IMR-90 (cell line): ENCODE data around the gene UPK1A. TPM values are rescaled to one million over a fixed set of nuclear protein-coding genes. Genes with fewer than 3 reads are reported as not detected.

Source experiments
- ATAC-seq: fragments of 200-7000 bp; cut with Tn5 transposase; 2 replicates; pipeline ENCODE4 v1.9.1; 2020; ENCODE audit warnings: low read depth, mild to moderate bottlenecking, moderate library complexity
- BruUV-seq: library from RNA; stranded (reverse); fragments of 400-500 nt; replicated peaks from 2 replicates; lab custom pipeline; 2021; lab: Mats Ljungman, UMichigan
- CTCF ChIA-PET: fragments of 300-600 bp; formaldehyde crosslinking; extraction: SDS; loops from one replicate; lab custom pipeline; 2021; ENCODE audit warnings: antibody characterized with exemption; lab: Yijun Ruan, JAX
- POLR2A ChIA-PET: fragments of 300-600 bp; sonication (Branson Sonifier 250); formaldehyde crosslinking; loops from one replicate; lab custom pipeline; 2022; ENCODE audit warnings: antibody characterized with exemption; ENCODE audit not compliant: unreplicated experiment; lab: Charles Lee
- DNase-seq: peaks from one replicate; pipeline ENCODE4 v3.0.0; 2013
- H2AFZ ChIP-seq: replicated peaks from 2 replicates; pipeline ENCODE3; 2013; ENCODE audit warnings: low read length, mild to moderate bottlenecking; ENCODE audit not compliant: poor library complexity
- H2AK5ac ChIP-seq: 2 replicates; pipeline ENCODE4 v1.6.1; 2013; ENCODE audit warnings: low read depth, low read length, inconsistent platforms
- H2AK9ac ChIP-seq: replicated peaks from 2 replicates; pipeline ENCODE3; 2013; ENCODE audit warnings: mild to moderate bottlenecking, low read depth, low read length, moderate library complexity; ENCODE audit not compliant: poor library complexity
- H2BK120ac ChIP-seq: 2 replicates; pipeline ENCODE4 v1.6.1; 2013; ENCODE audit warnings: low read depth, low read length, inconsistent platforms
- H2BK15ac ChIP-seq: 3 replicates; pipeline ENCODE4 v1.6.1; 2013; ENCODE audit warnings: low read depth, low read length, inconsistent platforms
- H2BK20ac ChIP-seq: 2 replicates; pipeline ENCODE4 v1.6.1; 2013; ENCODE audit warnings: low read depth, mild to moderate bottlenecking, inconsistent platforms, low read length, moderate library complexity
- H2BK5ac ChIP-seq: 2 replicates; pipeline ENCODE4 v1.6.1; 2013; ENCODE audit warnings: mild to moderate bottlenecking, low read depth, low read length, inconsistent platforms; ENCODE audit not compliant: poor library complexity, severe bottlenecking
- H3K14ac ChIP-seq: replicated peaks from 2 replicates; pipeline ENCODE4 v1.6.1; 2013; ENCODE audit warnings: low read depth, low read length, inconsistent platforms
- H3K18ac ChIP-seq: 2 replicates; pipeline ENCODE4 v1.6.1; 2013; ENCODE audit warnings: low read depth, low read length, control low read depth
- H3K23ac ChIP-seq: 2 replicates; pipeline ENCODE4 v1.6.1; 2013; ENCODE audit warnings: low read depth, low read length, inconsistent platforms
- H3K27ac ChIP-seq: 2 replicates; pipeline ENCODE4 v1.5.1; 2013; ENCODE audit warnings: mild to moderate bottlenecking, control low read depth, low read length; ENCODE audit not compliant: insufficient read depth
- H3K27me3 ChIP-seq: 2 replicates; pipeline ENCODE4 v1.6.1; 2013; ENCODE audit warnings: low read length; ENCODE audit not compliant: control insufficient read depth, insufficient read depth
- H3K36me3 ChIP-seq: 2 replicates; pipeline ENCODE4 v1.6.1; 2013; ENCODE audit warnings: low read length, mixed read lengths; ENCODE audit not compliant: control insufficient read depth, insufficient read depth
- H3K4ac ChIP-seq: 2 replicates; pipeline ENCODE4 v1.6.1; 2013; ENCODE audit warnings: low read depth, low read length, inconsistent platforms
- H3K4me1 ChIP-seq: 2 replicates; pipeline ENCODE4 v1.6.1; 2013; ENCODE audit warnings: low read length, mixed read lengths; ENCODE audit not compliant: control insufficient read depth, insufficient read depth
- H3K4me2 ChIP-seq: 2 replicates; pipeline ENCODE4 v1.6.1; 2013; ENCODE audit warnings: low read depth, mild to moderate bottlenecking, control low read depth, low read length, moderate library complexity
- H3K4me3 ChIP-seq: 2 replicates; pipeline ENCODE4 v1.5.1; 2013; ENCODE audit warnings: low read depth, mild to moderate bottlenecking, control low read depth, low read length, moderate library complexity; ENCODE audit not compliant: insufficient read depth
- H3K56ac ChIP-seq: 2 replicates; pipeline ENCODE4 v1.6.1; 2013; ENCODE audit warnings: low read length, inconsistent platforms; ENCODE audit not compliant: insufficient read depth; ENCODE audit errors: extremely low read depth
- H3K79me1 ChIP-seq, 2 experiments: 2 replicates each; pipeline ENCODE4 v1.6.1; 2013; ENCODE audit warnings: low read length in 2 of 2, inconsistent platforms in 1 of 2, low read depth in 1 of 2
- H3K9ac ChIP-seq: 2 replicates; pipeline ENCODE4 v1.6.1; 2013; ENCODE audit warnings: low read depth, low read length, control low read depth
- H3K9me1 ChIP-seq: 2 replicates; pipeline ENCODE4 v1.6.1; 2013; ENCODE audit warnings: low read length, inconsistent platforms; ENCODE audit not compliant: insufficient read depth
- H3K9me3 ChIP-seq: 2 replicates; pipeline ENCODE4 v1.6.1; 2013; ENCODE audit warnings: low read length; ENCODE audit not compliant: control insufficient read depth, insufficient read depth
- H4K20me1 ChIP-seq: 2 replicates; pipeline ENCODE4 v1.6.1; 2013; ENCODE audit warnings: low read length, inconsistent platforms; ENCODE audit not compliant: insufficient read depth
- H4K5ac ChIP-seq: 2 replicates; pipeline ENCODE4 v1.6.1; 2013; ENCODE audit warnings: mild to moderate bottlenecking, low read depth, low read length, control low read depth
- H4K8ac ChIP-seq, 2 experiments: 2 replicates each; pipeline ENCODE4 v1.6.1; 2013; ENCODE audit warnings: low read depth in 2 of 2, low read length in 2 of 2, control low read depth in 1 of 2, inconsistent platforms in 1 of 2
- H4K91ac ChIP-seq: 2 replicates; pipeline ENCODE4 v1.6.1; 2013; ENCODE audit warnings: low read depth, low read length, inconsistent platforms; ENCODE audit not compliant: insufficient read depth
- CEBPB ChIP-seq: IDR thresholded peaks from 2 replicates; pipeline ENCODE4 v1.6.1; 2012; ENCODE audit warnings: low read depth, low read length, improper control_type of control experiment
- CHD1 ChIP-seq: IDR thresholded peaks from 2 replicates; pipeline ENCODE4 v1.6.1; 2012; ENCODE audit warnings: low read depth, low read length, improper control_type of control experiment
- NFE2L2 ChIP-seq: fragments of 150-350 bp; IDR thresholded peaks from 2 replicates; pipeline ENCODE4 v1.6.1; 2016; ENCODE audit warnings: low read depth, mild to moderate bottlenecking, low read length
- WGBS, 2 experiments: methylation state at CpG; one replicate each; pipeline versions ENCODE4 v1.1.5 to v1.1.7; 2013; ENCODE audit warnings: missing lambda C conversion rate in 2 of 2; ENCODE audit not compliant: insufficient read length in 1 of 2; ENCODE audit errors: extremely low coverage in 2 of 2; 5-methylcytosine and 5-hydroxymethylcytosine counted together
- dilution Hi-C: fragments of 300-500 bp; cut with HindIII; formaldehyde crosslinking; loops from one replicate; pipeline ENCODE4 v1.14.3; 2018; ENCODE audit warnings: low sequenced_read_pairs; ENCODE audit not compliant: unreplicated experiment
- in situ Hi-C: fragments of 300-500 bp; cut with MboI; formaldehyde crosslinking; loops from 3 replicates; pipeline ENCODE4 v1.14.3; 2019; ENCODE audit warnings: low sequenced_read_pairs, inconsistent platforms, mixed read lengths
- intact Hi-C: fragments of 100-400 bp; cut with micrococcal nuclease; formaldehyde crosslinking; loops from 2 replicates; pipeline ENCODE4 v1.10.0; 2022
- polyA plus RNA-seq, 3 experiments: library from polyadenylated mRNA; depleted of rRNA; stranded (reverse); fragments of >200 nt; gene quantifications; 2 replicates each; pipeline ENCODE4 v1.2.3, GENCODE V29; 2012; ENCODE audit warnings: low replicate concordance in 1 of 3
- total RNA-seq: library from RNA; depleted of rRNA; stranded (reverse); fragments of >200 nt; gene quantifications from 2 replicates; pipeline ENCODE4 v1.2.3, GENCODE V29; 2012
- TF ChIP-seq, protein P1 (sequence below): conservative IDR thresholded peaks from 2 replicates; pipeline ENCODE4 v1.5.1; 2012; ENCODE audit warnings: mild to moderate bottlenecking, low read depth, low read length, improper control_type of control experiment
- TF ChIP-seq, protein P2 (sequence below): fragments of 150-350 bp; IDR thresholded peaks from 2 replicates; pipeline ENCODE4 v1.6.1; 2016; ENCODE audit warnings: low read depth, mild to moderate bottlenecking, low read length, moderate library complexity, borderline replicate concordance

The UPK1A gene
- total and polyA plus RNA-seq, 2 of the 4 experiments (the other 2 are of a cell fraction): 0.21 TPM; not detected in 1

DNA sequence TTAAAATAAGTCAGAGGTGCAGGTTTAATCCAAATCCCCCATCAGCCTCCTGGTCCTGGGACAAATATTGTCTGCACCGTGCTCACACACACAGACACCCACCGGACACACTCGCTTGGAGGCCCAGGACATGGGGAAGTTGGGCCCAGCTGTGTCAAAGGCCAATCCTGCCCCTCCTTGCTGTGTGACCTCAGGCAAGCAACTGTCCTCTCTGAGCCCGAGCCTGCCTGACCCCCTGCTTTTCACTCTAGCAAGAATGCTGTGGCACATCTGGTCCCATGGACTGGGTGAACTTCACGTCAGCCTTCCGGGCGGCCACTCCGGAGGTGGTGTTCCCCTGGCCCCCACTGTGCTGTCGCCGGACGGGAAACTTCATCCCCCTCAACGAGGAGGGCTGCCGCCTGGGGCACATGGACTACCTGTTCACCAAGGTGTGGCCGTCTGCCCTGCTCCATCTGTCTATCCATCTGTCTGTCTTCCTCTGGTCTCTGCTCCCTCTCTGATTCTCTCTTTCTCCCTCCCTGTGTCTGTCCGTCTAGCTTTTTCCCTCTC is 9.3 kb downstream of the UPK1A start:
- POLR2A ChIA-PET: no interaction called here

More for the DNA sequence above, 9.3 kb downstream of the UPK1A start:
- H4K8ac ChIP-seq: no peak overlapping the region
- H3K4me1 ChIP-seq: no peaks in the 10 kb centered on the region
- in situ Hi-C loops (no loop called here), dilution Hi-C loops (no loop called here), intact Hi-C loops (no loop called here)
- no peak overlapping the region for H3K56ac ChIP-seq
- no peak overlapping the region for H2AK5ac ChIP-seq
- ATAC-seq: no peak
- no peak overlapping the region for H3K23ac ChIP-seq
- CTCF ChIA-PET: no interaction called here
- no peak overlapping the region for H3K27ac ChIP-seq
- H3K18ac ChIP-seq: no peak overlapping the region
- H3K14ac ChIP-seq: no peak overlapping the region
- no peak for DNase-seq
- BruUV-seq: no TSS peak
- H3K36me3 ChIP-seq: no peaks in the 10 kb centered on the region
- H3K27me3 ChIP-seq: peaks cover 2% of the 10 kb centered on the region; the same call in 1 of the 2 replicates
- H3K9me3 ChIP-seq: no peaks in the 10 kb centered on the region
- H3K4me3 ChIP-seq: no peak overlapping the region
- H2BK15ac ChIP-seq: no peak overlapping the region
- H2AFZ ChIP-seq: no peak overlapping the region
- no peak overlapping the region for H2BK5ac ChIP-seq
- no peak overlapping the region for H3K4me2 ChIP-seq
- no peak overlapping the region for H2BK20ac ChIP-seq
- H2AK9ac ChIP-seq: no peak overlapping the region
- no peak overlapping the region for H2BK120ac ChIP-seq
- no peak overlapping the region for H3K4ac ChIP-seq
- no peak overlapping the region for H3K9ac ChIP-seq
- TF ChIP-seq, protein P1, sequence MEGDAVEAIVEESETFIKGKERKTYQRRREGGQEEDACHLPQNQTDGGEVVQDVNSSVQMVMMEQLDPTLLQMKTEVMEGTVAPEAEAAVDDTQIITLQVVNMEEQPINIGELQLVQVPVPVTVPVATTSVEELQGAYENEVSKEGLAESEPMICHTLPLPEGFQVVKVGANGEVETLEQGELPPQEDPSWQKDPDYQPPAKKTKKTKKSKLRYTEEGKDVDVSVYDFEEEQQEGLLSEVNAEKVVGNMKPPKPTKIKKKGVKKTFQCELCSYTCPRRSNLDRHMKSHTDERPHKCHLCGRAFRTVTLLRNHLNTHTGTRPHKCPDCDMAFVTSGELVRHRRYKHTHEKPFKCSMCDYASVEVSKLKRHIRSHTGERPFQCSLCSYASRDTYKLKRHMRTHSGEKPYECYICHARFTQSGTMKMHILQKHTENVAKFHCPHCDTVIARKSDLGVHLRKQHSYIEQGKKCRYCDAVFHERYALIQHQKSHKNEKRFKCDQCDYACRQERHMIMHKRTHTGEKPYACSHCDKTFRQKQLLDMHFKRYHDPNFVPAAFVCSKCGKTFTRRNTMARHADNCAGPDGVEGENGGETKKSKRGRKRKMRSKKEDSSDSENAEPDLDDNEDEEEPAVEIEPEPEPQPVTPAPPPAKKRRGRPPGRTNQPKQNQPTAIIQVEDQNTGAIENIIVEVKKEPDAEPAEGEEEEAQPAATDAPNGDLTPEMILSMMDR: no peak
- no peak for TF ChIP-seq CEBPB
- TF ChIP-seq CHD1: no peak
- TF ChIP-seq, protein P2, sequence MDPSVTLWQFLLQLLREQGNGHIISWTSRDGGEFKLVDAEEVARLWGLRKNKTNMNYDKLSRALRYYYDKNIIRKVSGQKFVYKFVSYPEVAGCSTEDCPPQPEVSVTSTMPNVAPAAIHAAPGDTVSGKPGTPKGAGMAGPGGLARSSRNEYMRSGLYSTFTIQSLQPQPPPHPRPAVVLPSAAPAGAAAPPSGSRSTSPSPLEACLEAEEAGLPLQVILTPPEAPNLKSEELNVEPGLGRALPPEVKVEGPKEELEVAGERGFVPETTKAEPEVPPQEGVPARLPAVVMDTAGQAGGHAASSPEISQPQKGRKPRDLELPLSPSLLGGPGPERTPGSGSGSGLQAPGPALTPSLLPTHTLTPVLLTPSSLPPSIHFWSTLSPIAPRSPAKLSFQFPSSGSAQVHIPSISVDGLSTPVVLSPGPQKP: no peak
- no peak for TF ChIP-seq NFE2L2
- H3K9me1 ChIP-seq: no peaks in the 10 kb centered on the region
- no peak overlapping the region for H4K5ac ChIP-seq
- H4K91ac ChIP-seq: no peak overlapping the region
- 78% methylated on average over 10 of the region's 15 CpGs; no CpG with 5 or more reads in 1 of the 2 experiments for WGBS, 2 experiments
- no peaks in the 10 kb centered on the region for H3K79me1 ChIP-seq
- H4K20me1 ChIP-seq: no peaks in the 10 kb centered on the region
